CD4-positive, alpha-beta T cell treated with Interleukin-1 beta for 1 hour (primary cell): ENCODE measurements around the gene QRFP.
"Not testable (repeated sequence)": the region's sequence is repeated elsewhere in the genome, so short reads cannot be mapped to it uniquely, and the experiment has no call there.

Experiments
- DNase-seq, 2 donors: peaks; one replicate each; pipeline ENCODE4 v3.0.0-alpha.2; 2020 to 2022

The QRFP gene

DNA sequence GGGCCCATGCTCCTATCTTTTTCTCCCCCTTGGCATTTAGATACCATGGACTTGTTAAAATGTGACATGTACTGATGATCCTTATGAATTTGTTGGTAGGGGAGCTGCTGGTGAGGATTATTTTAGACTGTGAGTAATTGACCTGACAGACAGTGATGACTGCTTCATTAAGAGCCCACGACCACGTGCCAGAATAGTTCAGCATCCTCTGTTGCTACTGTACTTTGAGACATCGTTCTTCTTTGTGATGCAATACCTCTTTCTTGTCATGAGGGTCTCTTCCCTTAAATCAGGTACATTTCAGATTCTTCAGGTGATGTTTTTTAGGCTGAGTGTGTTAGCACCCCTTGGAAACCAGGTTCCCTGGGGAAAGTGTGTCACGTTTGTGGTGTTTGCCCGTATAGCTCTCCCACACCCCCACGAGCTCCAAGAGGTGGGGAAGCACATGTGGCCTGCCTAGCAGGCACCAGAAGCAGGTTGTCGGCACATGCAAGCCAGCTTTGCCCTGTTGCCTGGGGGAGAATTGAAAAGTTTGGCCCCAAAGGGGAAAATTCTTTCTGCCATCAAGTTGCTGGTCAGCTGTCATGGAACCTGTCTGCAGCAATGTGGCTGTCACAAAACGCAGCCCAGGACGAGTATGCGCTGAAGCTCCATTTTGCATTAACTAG lies 25.1 kb downstream of the QRFP start:
- DNase-seq: no peak

DNA sequence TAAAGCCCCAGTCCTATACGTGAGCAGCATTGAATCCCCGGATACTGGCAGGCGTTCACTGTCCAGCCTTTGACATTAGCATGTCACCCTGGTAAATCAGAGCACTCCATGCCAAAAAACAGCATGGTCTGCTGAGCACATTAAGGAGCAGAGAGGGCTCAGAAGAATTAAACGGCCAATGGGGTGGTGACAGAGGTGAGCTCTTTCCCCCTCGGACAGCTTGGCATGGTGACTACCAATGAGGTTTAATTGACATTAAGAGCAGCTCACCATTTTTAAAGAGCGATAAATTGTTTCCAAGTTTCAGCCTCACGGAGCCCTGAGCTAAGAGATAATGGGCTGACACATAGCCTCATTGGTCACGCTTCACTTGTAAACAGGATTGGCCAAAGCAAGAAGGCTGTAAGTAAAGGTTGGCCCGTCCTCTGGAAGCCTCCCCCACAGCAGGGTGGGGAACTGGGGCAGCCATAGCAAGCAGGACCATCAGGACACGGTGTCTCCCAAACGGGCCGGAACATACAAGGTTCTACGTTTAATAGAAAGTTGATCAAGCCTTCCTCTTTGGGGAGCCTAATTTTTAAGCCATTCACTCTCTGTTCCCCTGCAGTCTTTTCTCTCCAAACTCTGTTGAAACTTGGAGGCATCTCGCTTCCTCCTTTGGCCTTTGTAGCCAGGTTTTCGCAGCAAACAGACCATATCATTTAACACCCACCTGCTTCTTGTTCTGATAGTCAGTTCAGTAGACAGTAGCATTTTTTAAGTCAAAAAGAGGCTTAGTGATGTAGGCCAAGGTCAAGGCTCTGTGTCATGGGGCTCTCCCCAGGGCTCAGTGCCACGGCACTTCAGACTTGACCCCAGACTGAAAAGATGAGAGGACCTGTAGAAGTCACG lies 25.9 kb downstream of the QRFP start:
- no peak for DNase-seq

DNA sequence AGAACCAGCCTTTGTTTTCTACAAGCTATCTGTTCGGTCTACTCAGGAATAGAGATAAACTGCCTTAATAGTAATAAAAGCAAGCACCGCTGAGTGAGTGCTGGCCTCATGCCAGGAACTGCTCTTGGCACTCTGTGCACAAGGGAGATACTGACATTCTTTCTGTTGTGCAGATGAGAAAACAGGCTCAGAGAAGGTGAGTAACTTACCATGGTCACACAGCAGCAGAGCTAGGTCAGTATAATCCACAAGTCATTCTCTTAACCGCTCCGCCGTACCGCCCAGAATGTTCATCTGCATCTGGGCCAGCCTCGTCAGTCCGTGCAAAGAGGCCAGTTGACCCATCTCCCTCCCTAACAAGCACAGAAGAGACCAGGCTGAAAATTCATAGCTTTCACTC lies 27.4 kb downstream of the QRFP start:
- DNase-seq: no peak

DNA sequence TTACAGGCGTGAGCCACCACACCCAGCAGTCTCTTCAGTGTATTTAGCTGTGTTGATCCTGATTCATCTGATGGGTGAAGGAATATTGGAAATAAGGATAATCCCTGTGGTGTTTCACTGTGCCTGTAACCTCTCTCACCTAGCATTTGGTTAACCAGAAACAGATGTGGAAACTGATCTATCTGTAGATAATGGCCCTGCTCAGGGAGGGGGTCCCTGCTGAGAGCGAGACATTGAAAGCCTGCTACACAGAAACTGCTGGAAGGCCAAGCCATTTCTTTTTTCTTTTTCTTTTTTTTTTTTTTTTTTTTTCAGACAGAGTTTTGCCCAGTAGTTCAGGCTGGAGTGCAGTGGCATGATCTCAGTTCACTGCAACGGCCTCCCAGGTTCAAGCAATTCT lies 28.4 kb downstream of the QRFP start:
- no peak for DNase-seq

DNA sequence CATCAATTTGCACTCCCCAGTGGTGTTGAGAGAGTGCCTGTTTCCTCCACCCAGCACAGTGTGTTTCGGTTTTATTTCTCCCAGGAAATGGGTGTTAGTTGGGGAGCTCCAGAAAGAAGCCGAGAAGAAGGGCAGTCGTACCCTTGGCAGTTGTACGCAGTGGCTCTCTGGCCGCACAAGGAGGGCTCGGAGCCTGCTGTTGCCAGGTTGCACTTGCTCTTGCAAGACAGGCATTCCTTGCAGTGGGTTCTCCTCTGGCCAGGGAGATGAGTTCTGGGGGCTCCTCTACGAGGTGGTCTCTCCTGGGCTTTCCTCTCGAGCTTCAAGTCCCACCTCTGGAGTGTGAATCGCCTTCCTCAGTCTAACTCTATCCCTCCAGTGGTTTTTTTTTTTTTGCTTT lies 29.1 kb downstream of the QRFP start:
- no peak for DNase-seq

DNA sequence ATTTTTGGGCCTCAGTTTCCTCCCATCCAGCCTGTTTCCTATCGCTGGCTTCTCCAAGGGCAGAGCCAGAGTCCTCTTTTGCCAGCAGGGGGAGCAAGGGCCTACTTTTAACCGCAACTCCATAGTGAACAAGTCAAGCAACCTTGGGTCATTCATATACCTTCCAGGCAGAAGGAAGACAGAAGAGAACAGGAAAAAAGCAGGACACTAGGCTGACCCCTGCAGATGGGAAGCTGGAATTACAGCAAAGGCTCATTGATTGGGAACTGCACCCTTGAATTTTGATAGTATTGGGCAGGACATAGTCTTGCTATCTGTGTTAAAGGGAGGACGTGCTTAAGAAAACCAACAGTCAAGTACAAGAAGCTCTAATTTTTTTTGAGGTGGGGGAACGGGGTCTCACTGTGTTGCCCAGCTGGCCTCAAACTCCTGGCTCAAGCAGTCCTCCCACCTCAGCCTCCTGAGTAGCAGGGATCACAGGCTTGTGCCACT lies 30.1 kb downstream of the QRFP start:
- DNase-seq: peak; percentile 42 to 49

DNA sequence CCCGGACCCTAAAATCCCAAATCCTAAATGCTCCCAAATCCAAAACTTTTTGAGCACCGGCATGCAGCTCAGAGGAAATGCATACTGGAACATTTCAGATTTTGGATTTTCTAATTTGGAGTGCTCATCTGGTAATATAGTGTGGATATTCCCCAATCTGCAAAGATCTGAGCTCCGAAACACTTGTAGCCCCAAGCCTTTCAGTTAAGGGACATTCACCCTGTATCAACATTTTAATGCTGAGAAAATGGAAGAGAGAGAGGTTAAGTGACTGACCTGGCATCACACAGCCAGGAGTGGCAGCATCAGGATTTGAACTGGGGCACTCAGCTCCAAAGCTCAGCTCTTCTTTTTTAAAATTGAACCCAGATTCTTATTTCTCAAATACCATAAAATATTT lies 30.7 kb downstream of the QRFP start:
- DNase-seq: no peak

DNA sequence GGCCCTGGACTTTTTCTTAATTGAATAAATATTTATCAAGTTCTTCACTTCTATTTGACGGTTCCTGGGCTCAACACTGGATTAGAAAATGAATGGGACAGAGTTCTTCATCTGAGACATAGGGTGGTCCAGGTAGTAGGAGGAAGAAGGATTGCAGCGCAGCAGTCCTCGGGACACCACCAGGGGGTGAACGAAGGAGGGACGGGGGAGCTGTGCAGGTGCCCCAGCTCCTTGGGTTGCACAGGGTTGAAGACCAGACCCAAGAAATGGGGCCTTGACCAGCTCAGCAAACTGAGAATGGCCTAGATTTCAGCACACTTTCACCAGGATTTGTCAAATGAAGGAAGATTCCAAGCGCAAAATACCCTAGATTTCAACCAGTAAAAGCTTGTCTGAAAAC lies 32.1 kb downstream of the QRFP start:
- no peak for DNase-seq

DNA sequence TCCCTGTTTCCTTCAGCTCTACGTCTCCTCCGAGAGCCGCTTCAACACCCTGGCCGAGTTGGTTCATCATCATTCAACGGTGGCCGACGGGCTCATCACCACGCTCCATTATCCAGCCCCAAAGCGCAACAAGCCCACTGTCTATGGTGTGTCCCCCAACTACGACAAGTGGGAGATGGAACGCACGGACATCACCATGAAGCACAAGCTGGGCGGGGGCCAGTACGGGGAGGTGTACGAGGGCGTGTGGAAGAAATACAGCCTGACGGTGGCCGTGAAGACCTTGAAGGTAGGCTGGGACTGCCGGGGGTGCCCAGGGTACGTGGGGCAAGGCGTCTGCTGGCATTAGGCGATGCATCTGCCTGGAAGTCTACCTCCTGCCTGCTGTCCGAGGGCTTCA lies 33.9 kb downstream of the QRFP start:
- no peak for DNase-seq

DNA sequence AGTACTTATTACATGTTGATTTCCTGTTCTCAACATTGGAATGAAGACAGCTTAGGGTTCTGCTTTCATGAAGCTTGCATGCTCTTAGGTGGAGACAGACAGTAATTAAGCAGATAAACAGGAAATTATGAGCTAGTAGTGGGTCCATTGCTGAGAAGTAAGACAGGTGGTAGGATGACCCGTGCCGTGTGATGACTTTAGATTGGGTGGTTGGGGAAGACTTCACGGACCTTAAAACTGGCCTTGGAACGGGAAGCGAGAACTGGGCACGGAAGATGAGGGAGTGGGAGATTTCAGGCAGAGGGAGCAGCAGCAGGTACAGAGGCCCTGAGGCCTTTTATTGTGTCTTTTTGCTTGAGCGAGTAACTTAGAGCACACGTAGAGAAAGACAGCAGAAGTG lies 34.4 kb downstream of the QRFP start:
- DNase-seq: no peak

DNA sequence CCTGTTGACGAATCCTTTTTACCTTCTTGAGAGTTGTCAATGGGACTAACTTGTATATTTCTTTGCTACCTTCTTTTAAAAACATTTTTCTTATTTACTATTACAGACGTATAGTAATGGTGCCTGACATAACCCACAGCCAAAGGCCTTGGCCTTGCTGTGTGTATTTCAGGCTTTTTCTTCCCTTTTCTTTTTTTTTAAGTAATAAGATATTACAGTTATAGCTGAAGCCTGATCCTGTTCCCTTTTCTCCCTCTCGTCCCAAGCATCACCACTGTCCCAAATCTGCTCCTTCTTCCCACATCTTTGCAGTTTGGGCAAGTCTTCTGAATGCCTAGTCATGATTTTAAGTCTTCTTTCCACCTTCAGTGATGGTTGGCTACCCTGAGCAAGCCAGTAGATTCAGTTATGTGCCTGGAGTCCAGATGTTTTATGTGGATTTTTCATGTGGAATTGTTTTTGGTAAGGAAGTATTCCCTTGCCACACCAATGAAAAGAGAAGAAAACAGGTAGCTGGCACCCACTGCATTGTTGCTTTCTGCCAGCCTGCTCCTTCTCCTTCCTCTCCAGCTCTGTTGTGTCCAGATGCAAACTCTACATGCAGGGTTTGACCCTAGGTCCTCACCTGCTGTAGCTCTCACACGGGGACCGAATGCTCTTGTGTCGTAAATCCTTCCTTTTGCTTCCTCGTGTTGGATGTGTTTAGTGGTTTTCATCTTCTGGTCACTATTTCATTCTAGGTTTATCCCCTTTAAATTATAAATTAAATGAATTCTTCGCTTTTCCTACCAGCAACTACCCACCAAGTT lies 35.0 kb downstream of the QRFP start:
- no peak for DNase-seq

DNA sequence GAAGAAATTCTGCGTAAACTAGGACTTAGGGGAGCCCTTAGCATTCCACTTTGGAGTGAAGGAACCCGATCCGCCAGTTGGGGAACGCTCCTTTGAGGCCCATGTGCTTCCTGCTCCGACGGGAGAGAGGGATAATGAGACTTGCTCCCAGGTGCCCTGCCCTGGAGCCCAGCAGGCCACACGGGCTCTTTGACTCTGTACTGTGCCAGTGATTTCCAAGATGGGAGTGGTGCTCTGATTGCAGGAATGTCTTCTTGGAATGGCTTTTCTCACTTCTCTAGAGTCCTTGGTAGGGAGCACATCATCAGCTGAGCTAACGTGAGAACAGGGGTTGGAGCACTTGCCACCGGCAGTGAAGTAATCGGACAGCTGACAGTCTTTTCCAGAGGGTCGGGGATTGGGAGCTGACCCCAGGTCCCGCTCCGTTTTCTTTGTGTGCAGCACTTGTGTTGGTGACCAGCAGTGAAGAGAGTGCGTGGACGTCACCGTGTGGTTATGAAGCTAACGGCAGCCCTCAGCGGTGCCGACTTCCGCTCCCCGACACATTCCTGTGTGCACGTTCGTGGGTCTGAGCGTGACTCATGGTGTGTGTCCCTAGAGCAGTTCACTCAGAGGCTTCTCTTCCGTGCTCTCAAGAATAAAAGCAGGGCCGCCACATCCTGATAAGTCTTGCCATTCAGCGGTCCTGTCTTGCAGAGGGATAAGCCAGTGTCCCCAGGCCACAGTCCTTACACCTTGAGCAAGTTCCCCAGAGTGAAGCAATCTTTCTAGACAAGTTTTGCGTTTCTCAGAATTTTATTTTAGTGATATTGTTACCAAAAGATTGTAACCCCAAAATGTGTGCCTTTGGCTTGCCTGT lies 35.9 kb downstream of the QRFP start:
- no peak for DNase-seq

DNA sequence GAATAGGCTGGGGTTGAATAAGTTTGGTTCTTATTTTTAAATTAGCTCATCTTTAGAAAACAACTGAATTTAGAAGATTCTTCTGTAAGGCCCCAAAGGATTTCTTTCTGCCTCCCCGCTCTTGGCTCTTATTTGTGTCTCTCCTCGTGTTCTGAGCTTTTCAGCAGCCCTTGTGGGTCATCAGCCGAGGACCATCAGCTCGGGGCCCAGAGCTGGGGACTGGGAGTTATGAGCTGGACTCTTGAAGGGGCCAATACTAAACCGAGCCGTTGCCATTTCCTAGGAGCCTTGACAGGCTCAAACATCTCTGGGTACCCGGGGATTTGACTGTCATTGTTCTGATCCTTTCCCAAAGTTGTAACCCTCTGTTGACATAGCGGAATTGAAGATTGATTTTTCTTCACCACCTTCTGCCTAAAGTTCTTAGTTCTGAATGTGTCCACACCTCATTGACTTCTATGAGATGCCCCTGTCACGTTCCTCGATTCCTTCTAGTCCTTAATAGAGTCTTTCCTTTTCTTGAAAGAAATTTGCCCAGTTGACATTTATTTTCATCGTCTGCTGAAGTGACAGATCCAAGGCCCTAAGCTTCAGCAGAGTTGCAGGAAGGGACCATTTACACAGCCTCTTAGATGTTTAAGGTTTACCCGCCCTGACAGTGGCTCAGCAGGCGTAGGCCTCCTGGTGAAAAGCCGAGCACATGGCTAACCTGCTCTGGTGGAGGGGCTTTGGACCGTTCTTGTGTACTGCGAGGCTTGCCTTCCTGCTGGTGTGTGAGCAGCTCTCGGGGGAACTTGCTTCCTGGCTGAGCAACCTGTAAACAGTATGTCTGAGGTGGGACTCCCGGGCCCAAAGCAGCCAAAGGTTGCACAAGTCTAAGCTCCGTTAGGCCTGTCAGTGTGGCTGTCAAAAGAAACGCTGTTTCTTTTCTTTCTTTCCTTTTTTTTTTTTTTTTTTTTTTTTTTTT lies 37.6 kb downstream of the QRFP start:
- DNase-seq: no peak

DNA sequence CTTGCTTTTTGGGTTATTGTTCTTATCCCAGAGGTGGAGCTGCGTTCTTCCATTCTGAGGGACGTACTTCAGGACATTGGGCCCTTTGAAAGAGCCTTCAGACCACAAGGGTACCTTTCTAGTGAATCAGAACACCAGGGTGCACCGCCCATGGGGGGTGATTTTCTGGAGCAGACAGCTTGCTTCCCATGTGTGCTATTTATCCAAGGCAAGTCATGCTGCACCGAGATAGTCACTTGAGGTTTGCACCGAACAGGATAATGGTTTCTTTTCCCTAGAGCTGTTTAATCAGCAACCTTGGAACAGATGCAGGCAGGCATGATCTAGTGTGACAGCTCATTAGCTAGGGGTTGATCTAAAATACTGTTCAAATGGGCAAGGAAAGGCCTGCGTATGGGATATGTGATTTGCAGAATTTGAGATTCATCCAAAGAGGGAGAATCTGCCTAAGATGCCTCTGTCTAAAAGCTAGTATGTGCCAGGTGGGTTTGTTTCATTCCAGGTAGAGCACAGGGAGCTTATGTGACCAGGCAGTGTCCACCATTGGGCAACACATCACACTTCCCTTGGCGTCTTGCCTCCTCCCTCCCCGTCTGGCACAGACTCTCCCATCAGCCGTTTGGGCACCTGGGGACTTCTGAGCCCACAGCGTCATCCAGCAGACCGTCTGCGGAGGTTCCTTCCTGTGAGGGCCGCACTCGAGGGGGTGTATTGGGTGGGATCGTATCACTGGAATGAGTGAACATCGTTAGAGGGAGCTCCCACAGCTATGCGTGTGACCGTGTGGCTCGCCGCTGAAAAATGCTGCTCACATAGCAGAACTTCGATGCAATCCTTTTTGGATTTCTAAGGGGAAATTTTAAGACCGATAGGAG lies 38.5 kb downstream of the QRFP start:
- no peak for DNase-seq

DNA sequence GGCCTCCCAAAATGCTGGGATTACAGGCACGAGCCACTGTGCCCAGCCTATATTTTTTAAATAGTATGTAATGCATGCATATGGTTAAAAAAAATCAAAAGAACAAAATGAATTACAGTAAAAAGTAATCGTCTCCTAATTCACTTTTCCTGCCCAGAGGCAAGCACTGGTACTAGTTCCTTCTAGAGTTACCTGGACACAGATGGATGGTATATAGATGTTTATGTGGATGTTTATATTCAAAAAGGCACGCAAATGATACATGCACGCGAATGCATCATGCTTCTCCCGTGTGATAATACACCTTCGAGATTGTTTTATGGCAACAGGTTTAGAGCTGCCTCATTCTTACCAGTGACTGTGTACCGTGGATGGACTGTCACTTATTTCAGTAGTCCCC lies 40.1 kb downstream of the QRFP start:
- no peak for DNase-seq

DNA sequence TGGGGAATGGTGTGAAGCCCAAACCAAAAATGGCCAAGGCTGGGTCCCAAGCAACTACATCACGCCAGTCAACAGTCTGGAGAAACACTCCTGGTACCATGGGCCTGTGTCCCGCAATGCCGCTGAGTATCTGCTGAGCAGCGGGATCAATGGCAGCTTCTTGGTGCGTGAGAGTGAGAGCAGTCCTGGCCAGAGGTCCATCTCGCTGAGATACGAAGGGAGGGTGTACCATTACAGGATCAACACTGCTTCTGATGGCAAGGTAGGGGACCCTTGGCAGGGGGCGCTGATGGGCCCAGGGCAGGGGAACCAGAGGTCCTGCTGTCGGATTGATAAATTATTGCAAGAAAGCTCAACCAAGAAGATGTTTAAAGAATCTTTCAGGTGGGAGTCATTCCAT lies 41.8 kb downstream of the QRFP start:
- no peak for DNase-seq

DNA sequence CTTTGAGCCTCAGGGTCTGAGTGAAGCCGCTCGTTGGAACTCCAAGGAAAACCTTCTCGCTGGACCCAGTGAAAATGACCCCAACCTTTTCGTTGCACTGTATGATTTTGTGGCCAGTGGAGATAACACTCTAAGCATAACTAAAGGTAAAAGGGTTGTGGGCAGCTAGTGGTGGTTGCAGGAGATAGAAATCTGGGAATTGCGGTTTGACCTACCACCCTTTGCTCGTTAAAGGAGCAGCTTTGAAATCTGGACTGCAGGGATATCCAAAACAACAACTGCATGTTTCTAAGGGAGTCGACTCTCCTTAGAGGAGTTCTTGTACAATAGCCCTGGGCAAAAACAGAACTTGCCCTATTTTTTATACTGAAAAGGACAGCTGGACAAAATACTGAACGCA lies 42.5 kb downstream of the QRFP start:
- DNase-seq: no peak

DNA sequence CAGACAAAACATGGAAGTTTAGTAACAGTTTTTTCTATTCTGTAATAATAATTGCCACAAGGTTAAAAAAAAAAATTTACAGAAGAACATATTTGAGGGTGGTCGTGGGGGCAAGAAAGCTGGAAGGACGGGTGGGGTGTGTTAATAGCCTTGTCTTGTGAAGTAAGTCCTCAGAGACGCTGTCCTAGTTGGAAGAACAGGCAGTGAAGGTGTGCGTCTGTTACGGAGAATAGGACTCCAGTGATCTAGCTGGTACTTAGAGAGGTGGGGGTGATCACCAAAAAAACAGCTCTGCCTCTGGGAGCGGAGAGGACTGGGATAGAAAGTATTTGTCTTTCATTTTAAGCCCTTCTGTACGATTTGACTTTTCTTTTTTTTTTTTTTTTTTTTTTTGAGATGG lies 43.8 kb downstream of the QRFP start:
- no peak for DNase-seq

DNA sequence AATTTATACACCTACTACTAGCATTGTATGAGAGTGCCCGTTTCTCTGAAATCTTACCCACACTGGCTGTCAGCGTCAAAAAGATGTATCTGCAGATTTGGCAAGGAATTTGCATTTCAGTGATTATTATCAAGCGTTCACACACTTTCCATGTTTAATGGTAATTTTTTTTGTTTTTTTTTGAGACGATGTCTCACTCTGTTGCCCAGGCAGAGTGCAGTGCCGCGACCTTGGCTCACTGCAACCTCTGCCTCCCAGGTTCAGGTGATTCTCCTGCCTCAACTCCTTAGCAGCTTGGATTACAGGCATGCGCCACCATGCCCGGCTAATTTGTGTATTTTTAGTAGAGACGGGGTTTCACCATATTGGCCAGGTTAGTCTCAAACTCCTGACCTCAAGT lies 47.3 kb downstream of the QRFP start:
- DNase-seq: no peak

DNA sequence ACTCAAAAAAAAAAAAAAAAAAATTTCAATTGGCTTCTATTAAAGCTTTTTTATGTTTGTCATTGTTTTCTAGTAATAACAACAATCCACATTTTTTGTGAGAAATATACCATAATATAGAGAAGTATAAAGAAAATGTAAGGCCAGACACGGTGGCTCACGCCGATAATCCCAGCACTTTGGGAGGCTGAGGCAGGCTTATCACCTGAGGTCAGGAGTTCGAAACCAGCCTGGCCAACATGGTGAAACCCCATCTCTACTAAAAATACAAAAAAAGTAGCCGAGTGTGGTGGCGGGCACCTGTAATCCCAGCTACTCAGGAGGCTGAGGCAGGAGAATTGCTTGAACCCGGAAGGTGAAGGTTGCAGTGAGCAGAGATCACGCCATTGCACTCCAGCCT lies 48.1 kb downstream of the QRFP start:
- not testable (repeated sequence) for DNase-seq
